Cardiac muscle cell (in vitro differentiated cells and primary cell): ENCODE results near the gene LPIN1. TPM values are rescaled to one million over a fixed set of nuclear protein-coding genes. Genes with fewer than 3 reads are reported as not detected.

Experiments used
- DNase-seq, 2 donors: peaks; one replicate each; pipeline versions ENCODE4 v3.0.0 to v3.0.0-alpha.2; 2010 to 2017; ENCODE audit warnings: low read depth in 1 of 2, low spot score in 1 of 2
- H3K27ac ChIP-seq: fragments of 200-600 bp; sonication (generic); 2 replicates; pipeline ENCODE4 v1.5.1; 2016
- H3K27me3 ChIP-seq: fragments of 200-600 bp; sonication (generic); 2 replicates; pipeline ENCODE4 v1.6.0; 2016; ENCODE audit warnings: control low read depth
- H3K36me3 ChIP-seq: fragments of 200-600 bp; sonication (generic); 2 replicates; pipeline ENCODE4 v1.5.1; 2016; ENCODE audit warnings: control low read depth
- H3K4me1 ChIP-seq: fragments of 200-600 bp; sonication (generic); 2 replicates; pipeline ENCODE4 v1.8.1; 2017; ENCODE audit warnings: low read depth, mild to moderate bottlenecking, mixed run types
- H3K4me3 ChIP-seq: fragments of 200-600 bp; sonication (generic); 2 replicates; pipeline ENCODE4 v1.5.1; 2016; ENCODE audit warnings: mild to moderate bottlenecking
- H3K9me3 ChIP-seq: fragments of 200-600 bp; sonication (generic); 2 replicates; pipeline ENCODE4 v1.5.1; 2017; ENCODE audit warnings: low read depth, mild to moderate bottlenecking, control low read depth
- CTCF ChIP-seq: IDR thresholded peaks from 2 replicates; pipeline ENCODE4 v1.5.1; 2012; ENCODE audit warnings: low read depth, mild to moderate bottlenecking, low read length
- polyA plus RNA-seq: library from polyadenylated mRNA; unstranded; fragments of >200 nt; fragmentation: Nextera tagmentation; extraction: Ambion mirVana; gene quantifications from 2 replicates; pipeline ENCODE4 v1.2.1, GENCODE V29; 2016
- total RNA-seq: library from RNA; depleted of rRNA; stranded (reverse); fragments of >200 nt; gene quantifications from 2 replicates; pipeline ENCODE4 v1.2.3, GENCODE V29; 2016

LPIN1 gene
- total and polyA plus RNA-seq, 2 experiments from 2014 or later, result 47.0 to 58.3 TPM

DNA sequence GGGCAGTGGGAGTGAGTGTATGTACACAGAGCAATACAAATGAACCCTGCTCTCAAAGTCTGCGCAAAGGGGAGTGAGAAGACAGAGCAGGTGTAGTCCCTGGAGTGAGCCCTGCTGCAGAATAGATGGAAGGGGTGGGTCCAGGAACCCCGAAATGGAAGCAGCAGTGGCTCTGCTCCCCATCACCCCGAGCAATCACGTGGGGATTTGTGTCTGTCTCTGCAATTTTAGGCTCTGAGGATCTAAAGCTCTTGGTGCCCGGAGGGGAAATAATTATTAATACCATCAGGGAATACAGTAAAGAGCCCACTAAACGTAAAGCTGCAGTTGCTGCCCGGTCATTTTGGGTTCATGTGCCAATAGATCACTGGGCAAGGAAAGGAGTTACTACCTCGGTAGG lies 118.3 kb downstream of the LPIN1 start:
- no peak overlapping the region for H3K4me3 ChIP-seq
- TF ChIP-seq CTCF, result no peak
- H3K9me3 ChIP-seq, result no peaks in the 10 kb centered on the region
- H3K27ac ChIP-seq, result no peak overlapping the region
- DNase-seq, result no peak
- peaks cover 9% of the 10 kb centered on the region for H3K4me1 ChIP-seq
- no peaks in the 10 kb centered on the region for H3K36me3 ChIP-seq
- no peaks in the 10 kb centered on the region for H3K27me3 ChIP-seq

DNA sequence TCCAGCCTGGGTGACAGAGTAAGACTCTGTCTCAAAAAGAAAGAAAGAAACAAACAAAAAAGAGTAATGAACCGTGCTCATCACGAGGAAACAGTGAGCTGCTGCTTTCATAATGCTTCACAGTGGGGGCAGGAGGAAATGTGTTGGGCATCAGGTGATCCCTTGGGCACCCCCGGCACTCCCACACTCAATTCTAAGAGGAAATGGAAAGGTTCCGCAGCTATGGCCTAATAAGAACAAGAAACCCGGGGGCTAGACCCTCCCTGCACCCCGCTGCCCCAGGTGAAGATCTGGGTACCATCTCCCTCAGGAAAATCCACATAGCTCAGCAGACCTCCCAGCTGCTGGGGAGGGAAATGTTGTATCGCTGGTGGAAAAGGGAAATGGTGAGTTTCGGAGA lies 118.9 kb downstream of the LPIN1 start:
- no peak overlapping the region for H3K27ac ChIP-seq
- TF ChIP-seq CTCF, result no peak

DNA sequence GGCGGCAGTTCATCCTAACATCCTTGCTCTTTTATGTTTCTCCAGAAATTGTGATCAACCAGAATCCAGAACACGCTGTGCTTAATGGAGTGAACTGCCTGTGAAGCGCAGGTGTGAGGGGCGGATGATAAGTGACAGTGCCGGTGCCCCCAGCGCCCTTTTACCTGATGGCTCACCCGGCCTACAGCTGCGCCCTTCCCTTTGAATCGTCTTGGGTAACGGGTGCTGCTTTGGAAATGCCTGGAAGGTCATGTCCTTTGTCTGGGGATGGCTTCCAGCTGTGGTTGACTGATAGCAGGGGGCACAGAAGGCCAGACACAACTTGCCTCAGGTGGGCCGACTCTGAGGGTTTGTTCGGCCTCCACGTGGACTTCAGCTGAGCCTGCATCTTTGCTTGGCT lies 119.4 kb downstream of the LPIN1 start:
- Histone ChIP-seq H3K36me3 (no peaks in the 10 kb centered on the region), H3K4me1 (peaks cover 17% of the 10 kb centered on the region), H3K4me3 (no peak overlapping the region), H3K9me3 (no peaks in the 10 kb centered on the region), H3K27me3 (no peaks in the 10 kb centered on the region), H3K27ac (no peak overlapping the region)
- TF ChIP-seq CTCF, result no peak
- DNase-seq, result no peak

More for the DNA sequence above, 118.9 kb downstream of the LPIN1 start:
- no peak for DNase-seq
- Histone ChIP-seq H3K4me1 (peaks cover 16% of the 10 kb centered on the region), H3K9me3 (no peaks in the 10 kb centered on the region), H3K27me3 (no peaks in the 10 kb centered on the region), H3K36me3 (no peaks in the 10 kb centered on the region), H3K4me3 (no peak overlapping the region)

GRCh38 chr2:11866358-11867335 lies 120.2 kb downstream of the LPIN1 start:
- Histone ChIP-seq H3K4me1 (peaks cover 17% of the 10 kb centered on the region), H3K9me3 (no peaks in the 10 kb centered on the region), H3K36me3 (no peaks in the 10 kb centered on the region), H3K27ac (no peak overlapping the region), H3K4me3 (no peak overlapping the region), H3K27me3 (no peaks in the 10 kb centered on the region)
- no peak for TF ChIP-seq CTCF
- DNase-seq, result no peak

- no peak for DNase-seq
- H3K4me1 ChIP-seq, result peaks cover 17% of the 10 kb centered on the region
- TF ChIP-seq CTCF, result no peak
These were observed 121.5 kb downstream of the LPIN1 start for GRCh38 chr2:11867926-11868325.

More at GRCh38 chr2:11867926-11868325, 121.5 kb downstream of the LPIN1 start:
- Histone ChIP-seq H3K9me3 (no peaks in the 10 kb centered on the region), H3K27ac (no peak overlapping the region), H3K4me3 (no peak overlapping the region), H3K27me3 (no peaks in the 10 kb centered on the region), H3K36me3 (no peaks in the 10 kb centered on the region)
